ENCODE results near the gene USP32.
"Not testable (repeated sequence)": the region's sequence is repeated elsewhere in the genome, so short reads cannot be mapped to it uniquely, and the experiment has no call there.

Gene USP32

GRCh38 chr17:60193482-60193881 lies 198.5 kb downstream of the USP32 start:
- DNase-seq (ENCODE audit: low read depth), result no peak
- TF ChIP-seq, protein P1, sequence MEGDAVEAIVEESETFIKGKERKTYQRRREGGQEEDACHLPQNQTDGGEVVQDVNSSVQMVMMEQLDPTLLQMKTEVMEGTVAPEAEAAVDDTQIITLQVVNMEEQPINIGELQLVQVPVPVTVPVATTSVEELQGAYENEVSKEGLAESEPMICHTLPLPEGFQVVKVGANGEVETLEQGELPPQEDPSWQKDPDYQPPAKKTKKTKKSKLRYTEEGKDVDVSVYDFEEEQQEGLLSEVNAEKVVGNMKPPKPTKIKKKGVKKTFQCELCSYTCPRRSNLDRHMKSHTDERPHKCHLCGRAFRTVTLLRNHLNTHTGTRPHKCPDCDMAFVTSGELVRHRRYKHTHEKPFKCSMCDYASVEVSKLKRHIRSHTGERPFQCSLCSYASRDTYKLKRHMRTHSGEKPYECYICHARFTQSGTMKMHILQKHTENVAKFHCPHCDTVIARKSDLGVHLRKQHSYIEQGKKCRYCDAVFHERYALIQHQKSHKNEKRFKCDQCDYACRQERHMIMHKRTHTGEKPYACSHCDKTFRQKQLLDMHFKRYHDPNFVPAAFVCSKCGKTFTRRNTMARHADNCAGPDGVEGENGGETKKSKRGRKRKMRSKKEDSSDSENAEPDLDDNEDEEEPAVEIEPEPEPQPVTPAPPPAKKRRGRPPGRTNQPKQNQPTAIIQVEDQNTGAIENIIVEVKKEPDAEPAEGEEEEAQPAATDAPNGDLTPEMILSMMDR (conservative IDR thresholded peaks at IDR 0.05; ENCODE audit: control insufficient read depth, insufficient read depth, low read depth, low read length), result no peak
- no peak overlapping the region for H3K4me3 ChIP-seq (ENCODE audit: control insufficient read depth, low read depth, low read length)

DNA sequence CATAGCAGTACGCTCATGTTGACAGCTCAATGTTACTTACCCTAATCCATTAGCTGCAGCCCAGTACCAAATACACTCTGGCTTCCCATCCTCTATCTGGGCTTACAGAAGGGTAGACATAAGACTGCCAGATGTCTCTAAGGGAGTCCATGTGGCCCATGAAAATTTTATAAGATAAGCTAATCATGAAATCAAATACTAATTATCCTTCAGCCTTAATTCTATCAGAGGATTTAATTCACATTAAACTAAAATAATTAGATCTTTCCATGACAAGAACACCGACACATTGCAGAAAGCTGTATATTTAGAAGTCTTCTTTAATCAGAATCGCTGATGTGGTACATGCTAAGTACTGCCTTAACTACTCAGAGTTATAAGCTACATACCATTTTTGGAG lies 198.9 kb downstream of the USP32 start:
- H3K4me3 ChIP-seq (ENCODE audit: control insufficient read depth, low read depth, low read length); DNase-seq (ENCODE audit: low read depth): not testable (repeated sequence)

- not testable (repeated sequence) for H3K4me3 ChIP-seq (ENCODE audit: control insufficient read depth, low read depth, low read length); DNase-seq (ENCODE audit: low read depth)
Measured at GRCh38 chr17:60190032-60190431, 201.9 kb downstream of the USP32 start.

DNA sequence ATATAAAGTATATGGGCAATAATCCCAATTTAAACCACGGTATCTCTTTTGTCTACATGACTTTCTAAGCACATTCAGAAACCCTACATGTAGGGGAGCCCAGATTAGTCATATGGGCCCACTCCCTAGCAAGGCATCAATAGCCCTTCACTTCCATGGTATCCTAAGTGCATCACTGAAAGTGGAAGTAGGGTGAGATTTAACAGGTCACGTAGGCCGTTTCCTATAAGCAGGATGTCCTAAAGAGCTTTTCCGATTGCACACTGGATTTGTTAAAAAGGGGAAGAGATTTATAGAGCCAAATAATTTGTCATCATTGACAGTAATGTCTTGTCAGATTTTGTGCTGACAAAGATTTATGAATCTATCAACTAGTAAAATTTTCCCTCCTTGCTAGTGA lies 203.2 kb downstream of the USP32 start:
- H3K4me3 ChIP-seq (ENCODE audit: control insufficient read depth, low read depth, low read length), result no peak overlapping the region
- DNase-seq (ENCODE audit: low read depth), result no peak
- TF ChIP-seq, protein P1 (conservative IDR thresholded peaks at IDR 0.05; ENCODE audit: control insufficient read depth, insufficient read depth, low read depth, low read length), result no peak

GRCh38 chr17:60186846-60187745 lies 204.8 kb downstream of the USP32 start:
- not testable (repeated sequence) for H3K4me3 ChIP-seq (ENCODE audit: control insufficient read depth, low read depth, low read length)
- DNase-seq (ENCODE audit: low read depth), result peak; percentile 44

DNA sequence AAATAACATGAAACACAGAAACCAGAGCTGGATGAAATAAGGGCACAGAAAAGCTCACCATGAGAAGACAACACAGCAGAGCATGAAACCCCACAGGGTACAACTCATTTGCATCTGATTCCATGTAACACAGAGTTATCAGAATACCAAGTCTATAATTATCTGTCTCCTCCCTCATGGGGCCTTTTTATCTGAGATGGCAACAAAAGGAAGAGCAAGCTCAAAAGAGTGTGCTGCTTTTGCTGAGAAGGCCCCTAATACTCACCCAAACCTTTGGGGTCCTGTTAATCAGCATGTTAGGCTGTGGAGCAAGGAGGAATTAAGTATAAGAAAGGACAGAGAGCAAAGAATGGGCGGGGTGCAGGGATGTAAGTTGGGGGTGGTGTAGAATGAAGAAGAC lies 205.6 kb downstream of the USP32 start:
- not testable (repeated sequence) for H3K4me3 ChIP-seq (ENCODE audit: control insufficient read depth, low read depth, low read length); DNase-seq (ENCODE audit: low read depth)

DNA sequence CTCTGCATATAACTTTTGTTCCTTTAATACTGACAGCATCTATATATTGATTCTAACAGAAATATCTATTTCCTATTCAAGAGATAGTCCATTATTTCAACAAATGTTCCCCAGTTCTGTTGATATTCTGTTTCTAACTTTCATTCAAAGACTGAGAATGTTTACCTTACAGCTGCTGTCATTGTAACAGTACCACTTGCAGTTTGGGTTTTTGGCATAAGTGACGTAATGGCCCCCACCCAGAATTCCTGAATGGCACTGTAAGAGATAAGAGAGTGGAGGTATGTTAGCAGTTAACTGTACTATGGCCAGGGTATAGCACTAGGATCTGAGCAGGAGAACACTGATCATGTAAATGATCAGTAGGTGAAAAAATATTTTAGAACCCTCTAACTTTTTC lies 211.6 kb downstream of the USP32 start:
- not testable (repeated sequence) for H3K4me3 ChIP-seq (ENCODE audit: control insufficient read depth, low read depth, low read length); DNase-seq (ENCODE audit: low read depth)

- not testable (repeated sequence) for H3K4me3 ChIP-seq (ENCODE audit: control insufficient read depth, low read depth, low read length); DNase-seq (ENCODE audit: low read depth)
Measured at GRCh38 chr17:60178180-60178579, 213.8 kb downstream of the USP32 start.

DNA sequence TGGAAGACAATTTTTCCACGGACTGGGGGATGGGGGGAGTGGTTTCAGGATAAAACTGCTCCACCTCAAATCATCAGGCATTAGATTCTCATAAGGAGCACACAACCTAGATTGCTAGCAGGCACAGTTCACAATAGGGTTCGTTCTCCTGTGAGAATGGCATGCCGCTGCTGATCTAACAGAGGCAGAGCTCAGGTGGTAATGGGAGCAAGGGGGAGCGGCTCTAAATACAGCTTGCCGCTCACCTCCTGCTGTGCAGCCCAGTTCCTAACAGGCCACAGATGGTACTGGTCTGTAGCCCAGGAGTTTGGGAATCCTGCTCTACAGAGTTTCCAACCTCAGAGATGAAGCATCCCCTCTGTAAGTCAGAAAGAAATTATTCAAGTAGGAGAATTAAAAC lies 215.2 kb downstream of the USP32 start:
- not testable (repeated sequence) for H3K4me3 ChIP-seq (ENCODE audit: control insufficient read depth, low read depth, low read length); DNase-seq (ENCODE audit: low read depth)

GRCh38 chr17:60174767-60175166 lies 217.2 kb downstream of the USP32 start:
- DNase-seq (ENCODE audit: low read depth), result peak; percentile 23
- not testable (repeated sequence) for H3K4me3 ChIP-seq (ENCODE audit: control insufficient read depth, low read depth, low read length)
- TF ChIP-seq, protein P1 (conservative IDR thresholded peaks at IDR 0.05; ENCODE audit: control insufficient read depth, insufficient read depth, low read depth, low read length), result peak; percentile 26

- TF ChIP-seq, protein P1 (conservative IDR thresholded peaks at IDR 0.05; ENCODE audit: control insufficient read depth, insufficient read depth, low read depth, low read length), result no peak
- DNase-seq (ENCODE audit: low read depth), result no peak
Measured at GRCh38 chr17:60174035-60174434, 217.9 kb downstream of the USP32 start.

More at GRCh38 chr17:60174035-60174434, 217.9 kb downstream of the USP32 start:
- H3K4me3 ChIP-seq (ENCODE audit: control insufficient read depth, low read depth, low read length), result no peak overlapping the region
